ENCODE data around the gene POU2F3. TPM values are rescaled to one million over a fixed set of nuclear protein-coding genes. Genes with fewer than 3 reads are reported as not detected.

POU2F3 gene
- total and polyA plus RNA-seq, 8 donors, result 0.12 to 2.6 (median 0.25) TPM

DNA sequence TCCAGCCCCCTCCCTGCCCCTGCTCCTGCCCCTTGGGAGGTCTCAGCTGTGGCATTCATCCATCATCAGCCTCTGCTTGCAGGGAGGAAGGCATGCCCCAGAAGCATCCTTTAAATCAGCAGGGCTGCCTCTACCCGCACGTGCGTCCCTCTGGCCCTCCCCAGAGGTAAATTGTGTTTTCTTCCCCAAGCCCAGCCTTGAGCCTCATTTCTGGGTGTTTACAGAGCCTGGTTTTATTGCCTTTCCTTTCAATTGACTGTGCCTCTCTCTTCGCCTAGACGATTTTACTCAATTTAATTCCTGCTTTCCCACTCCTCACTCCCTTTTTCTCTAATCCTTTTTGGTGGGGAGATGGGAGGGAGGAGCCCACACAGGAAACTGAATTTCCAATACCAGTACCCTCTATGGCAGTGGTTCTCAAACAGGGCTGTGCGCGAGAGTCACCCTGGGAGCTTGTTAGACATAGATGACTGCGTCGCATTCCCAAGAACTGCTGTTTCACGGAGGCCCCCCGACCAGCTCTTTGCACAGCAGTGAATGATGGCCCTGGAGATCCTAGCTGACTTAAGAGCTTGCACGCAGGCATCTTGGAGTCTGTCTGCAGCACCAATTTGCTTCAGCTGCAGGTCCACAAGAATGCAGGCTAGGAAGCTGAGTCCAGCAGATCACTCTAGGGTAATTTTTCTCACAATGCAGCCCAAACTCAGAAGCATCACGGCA is 44.2 kb upstream of the POU2F3 start:
- DNase-seq, result no peak
- TF ChIP-seq, protein P1, sequence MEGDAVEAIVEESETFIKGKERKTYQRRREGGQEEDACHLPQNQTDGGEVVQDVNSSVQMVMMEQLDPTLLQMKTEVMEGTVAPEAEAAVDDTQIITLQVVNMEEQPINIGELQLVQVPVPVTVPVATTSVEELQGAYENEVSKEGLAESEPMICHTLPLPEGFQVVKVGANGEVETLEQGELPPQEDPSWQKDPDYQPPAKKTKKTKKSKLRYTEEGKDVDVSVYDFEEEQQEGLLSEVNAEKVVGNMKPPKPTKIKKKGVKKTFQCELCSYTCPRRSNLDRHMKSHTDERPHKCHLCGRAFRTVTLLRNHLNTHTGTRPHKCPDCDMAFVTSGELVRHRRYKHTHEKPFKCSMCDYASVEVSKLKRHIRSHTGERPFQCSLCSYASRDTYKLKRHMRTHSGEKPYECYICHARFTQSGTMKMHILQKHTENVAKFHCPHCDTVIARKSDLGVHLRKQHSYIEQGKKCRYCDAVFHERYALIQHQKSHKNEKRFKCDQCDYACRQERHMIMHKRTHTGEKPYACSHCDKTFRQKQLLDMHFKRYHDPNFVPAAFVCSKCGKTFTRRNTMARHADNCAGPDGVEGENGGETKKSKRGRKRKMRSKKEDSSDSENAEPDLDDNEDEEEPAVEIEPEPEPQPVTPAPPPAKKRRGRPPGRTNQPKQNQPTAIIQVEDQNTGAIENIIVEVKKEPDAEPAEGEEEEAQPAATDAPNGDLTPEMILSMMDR (IDR thresholded peaks at IDR 0.05), result no peak
- peaks cover 9 to 12% (median 11%) of the 10 kb centered on the region in 3 donors for H3K4me1 ChIP-seq
- H3K27me3 ChIP-seq, result no peaks in the 10 kb centered on the region
- H3K9me3 ChIP-seq, result no peaks in the 10 kb centered on the region
- H3K27ac ChIP-seq, result no peak overlapping the region
- no peak overlapping the region for H3K4me3 ChIP-seq
- no peak for FAIRE-seq
- no peaks in the 10 kb centered on the region for H3K36me3 ChIP-seq
- intact Hi-C loops (cut with DNase I), result loop anchor here in 1 of 3 donors (10.0 kb wide), 1 partner anchor 99 kb away; no protein-coding TSS in a partner anchor
- ATAC-seq, result no peak
- WGBS, 2 donors, result 83 to 84% methylated on average over 13 of the region's 13 CpGs

- ATAC-seq, result no peak
- intact Hi-C loops (cut with DNase I), result loop anchor here in 1 of 3 donors (10.0 kb wide), 1 partner anchor 98 kb away; no protein-coding TSS in a partner anchor
- no peak for FAIRE-seq
Observed at GRCh38 chr11:120196826-120197225, 43.1 kb upstream of the POU2F3 start.

DNA sequence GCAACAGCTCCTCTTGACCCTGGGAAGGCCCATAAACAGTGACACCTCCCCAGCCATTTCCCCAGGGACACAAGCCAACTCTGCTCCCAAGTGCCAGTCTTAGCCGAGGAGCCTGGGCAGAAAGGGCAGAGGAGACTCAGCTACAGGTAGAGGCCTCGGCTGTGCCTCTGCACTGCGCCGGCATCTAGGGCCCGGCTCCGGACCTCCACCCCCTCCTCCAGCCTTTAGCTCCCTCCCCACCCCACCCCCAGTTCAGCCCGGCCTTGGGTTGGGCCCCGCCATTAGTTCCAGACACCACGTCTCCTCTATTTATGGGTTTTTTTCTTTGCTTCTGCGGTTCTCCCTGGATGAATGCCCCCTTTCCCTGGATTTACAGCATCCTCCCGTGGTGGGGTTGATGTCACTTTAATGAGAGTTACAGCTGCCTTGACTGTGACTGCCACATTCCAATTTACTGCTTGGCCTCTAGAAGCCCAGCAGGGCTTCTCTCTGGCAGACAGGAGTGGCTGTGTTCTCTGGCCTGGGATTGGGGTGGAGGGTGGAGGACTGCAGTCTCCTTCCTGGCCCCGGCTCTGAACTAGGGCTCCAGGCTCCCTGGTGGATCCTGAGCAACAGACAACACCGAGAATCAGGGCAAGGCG is 42.6 kb upstream of the POU2F3 start:
- Histone ChIP-seq H3K36me3 (no peaks in the 10 kb centered on the region), H3K9me3 (no peaks in the 10 kb centered on the region), H3K27me3 (no peaks in the 10 kb centered on the region), H3K4me3 (no peak overlapping the region), H3K4me1 (peaks cover 8 to 11% (median 10%) of the 10 kb centered on the region in 3 donors), H3K27ac (no peak overlapping the region)
- no peak for DNase-seq
- TF ChIP-seq, protein P1 (IDR thresholded peaks at IDR 0.05), result no peak
- WGBS, 2 donors, result 85 to 91% methylated on average over 14 of the region's 14 CpGs
- no peak for ATAC-seq
- FAIRE-seq, result no peak
- intact Hi-C loops (cut with DNase I), result loop anchor here in 1 of 3 donors (10.0 kb wide), 1 partner anchor 97 kb away; no protein-coding TSS in a partner anchor

More at GRCh38 chr11:120196826-120197225, 43.1 kb upstream of the POU2F3 start:
- no peaks in the 10 kb centered on the region for H3K27me3 ChIP-seq
- no peak overlapping the region for H3K27ac ChIP-seq
- TF ChIP-seq, protein P1 (IDR thresholded peaks at IDR 0.05), result no peak
- H3K4me3 ChIP-seq, result no peak overlapping the region
- no peaks in the 10 kb centered on the region for H3K36me3 ChIP-seq
- 80 to 81% methylated on average over 6 of the region's 6 CpGs for WGBS, 2 donors
- no peaks in the 10 kb centered on the region for H3K9me3 ChIP-seq
- H3K4me1 ChIP-seq, result peaks cover 9 to 12% (median 11%) of the 10 kb centered on the region in 3 donors
- no peak for DNase-seq

DNA sequence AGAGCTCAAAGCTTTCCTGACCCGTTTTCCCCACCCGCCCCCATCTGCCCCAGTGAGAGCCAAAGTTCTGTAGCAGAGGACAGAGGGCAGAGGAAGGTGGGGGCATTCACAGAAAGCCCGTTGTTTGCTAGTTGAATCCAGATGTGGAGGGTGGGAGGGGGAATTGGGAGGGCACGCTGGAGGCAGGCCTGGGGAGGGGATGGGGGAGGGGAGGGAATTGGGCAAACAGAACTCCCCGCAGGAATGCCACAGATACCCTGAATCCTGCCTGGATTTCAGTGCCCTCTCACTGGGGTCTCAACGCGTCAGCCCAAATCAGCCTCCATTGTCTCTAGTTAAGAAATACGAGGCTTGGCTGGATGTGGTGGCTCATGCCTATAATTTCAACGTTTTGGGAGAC is 42.0 kb upstream of the POU2F3 start:
- no peaks in the 10 kb centered on the region for H3K27me3 ChIP-seq
- H3K36me3 ChIP-seq, result no peaks in the 10 kb centered on the region
- intact Hi-C loops (cut with DNase I), result loop anchor here in 1 of 3 donors (10.0 kb wide), 1 partner anchor 97 kb away; no protein-coding TSS in a partner anchor
- no peak for ATAC-seq
- H3K4me3 ChIP-seq, result no peak overlapping the region
- TF ChIP-seq, protein P1 (IDR thresholded peaks at IDR 0.05), result no peak
- peaks cover 2 to 7% (median 4%) of the 10 kb centered on the region in 3 donors for H3K4me1 ChIP-seq
- H3K9me3 ChIP-seq, result no peaks in the 10 kb centered on the region
- DNase-seq, result no peak
- H3K27ac ChIP-seq, result no peak overlapping the region
- 85 to 86% methylated on average over 9 of the region's 9 CpGs for WGBS, 2 donors
- FAIRE-seq, result no peak

All from pancreas (tissue), 10 donors.